Measurements from ENCODE around the gene SDHC. TPM values are rescaled to one million over a fixed set of nuclear protein-coding genes. Genes with fewer than 3 reads are reported as not detected.
A peak's percentile ranks its signal among the peaks of the same experiment; 100 is the strongest.

SDHC gene
- total and polyA plus RNA-seq, 2 of the 13 experiments (the other 11 are each of a cell fraction or from before 2014, with no cell fraction given): 27.1 to 229 TPM

- TF ChIP-seq ZBTB43 (CRISPR knock-in tag; conservative IDR thresholded peaks at IDR 0.05): no peak; the same call in 1 of the 2 replicates
- TF ChIP-seq ZXDC (CRISPR knock-in tag; IDR thresholded peaks at IDR 0.05): no peak
- TF ChIP-seq HBP1 (CRISPR knock-in tag; IDR thresholded peaks at IDR 0.05; ENCODE audit: low read depth): no peak
- no peak for TF ChIP-seq SNAPC2 (CRISPR knock-in tag; IDR thresholded peaks at IDR 0.05)
- peak; percentile 50 for TF ChIP-seq DBP (CRISPR knock-in tag; IDR thresholded peaks at IDR 0.05; ENCODE audit: not compliant biosample characterization)
- no peak; the same call in 1 of the 2 replicates for TF ChIP-seq ZBTB25 (CRISPR knock-in tag; IDR thresholded peaks at IDR 0.05)
- TF ChIP-seq DPF2 (CRISPR knock-in tag; IDR thresholded peaks at IDR 0.05; ENCODE audit: borderline replicate concordance, low read depth): no peak
- peak; percentile 72 for TF ChIP-seq AGO2 (optimal IDR thresholded peaks at IDR 0.05; ENCODE audit: low read depth, low read length)
- peak; percentile 99 for TF ChIP-seq DRAP1 (CRISPR knock-in tag; IDR thresholded peaks at IDR 0.05)
- peak; percentile 97 for TF ChIP-seq POLR2G (IDR thresholded peaks at IDR 0.05; ENCODE audit: low read depth, low read length)
- TF ChIP-seq THYN1 (CRISPR knock-in tag; IDR thresholded peaks at IDR 0.05; ENCODE audit: borderline replicate concordance, low read depth): no peak
- TF ChIP-seq HNF4A (CRISPR knock-in tag; IDR thresholded peaks at IDR 0.05): no peak
- TF ChIP-seq ZNF772 (CRISPR knock-in tag; IDR thresholded peaks at IDR 0.05): no peak
- TF ChIP-seq ZBTB38 (CRISPR knock-in tag; IDR thresholded peaks at IDR 0.05): no peak
- TF ChIP-seq ZEB1 (IDR thresholded peaks at IDR 0.05; ENCODE audit: insufficient replicate concordance, low read depth): no peak
- TF ChIP-seq TBX2 (CRISPR knock-in tag; IDR thresholded peaks at IDR 0.05; ENCODE audit: borderline replicate concordance): peak; percentile 68; the same call in 1 of the 2 replicates
- no peak for TF ChIP-seq ZBTB7A (CRISPR knock-in tag; IDR thresholded peaks at IDR 0.05)
- no peak for TF ChIP-seq SETDB1 (CRISPR knock-in tag; IDR thresholded peaks at IDR 0.05; ENCODE audit: borderline replicate concordance)
- TF ChIP-seq ZNF776 (CRISPR knock-in tag; IDR thresholded peaks at IDR 0.05): no peak
- TF ChIP-seq NFKB2 (CRISPR knock-in tag; IDR thresholded peaks at IDR 0.05; ENCODE audit: borderline replicate concordance): peak; percentile 82; the same call in 1 of the 2 replicates
- no peak for TF ChIP-seq JDP2 (CRISPR knock-in tag; IDR thresholded peaks at IDR 0.05; ENCODE audit: borderline replicate concordance)
Observed at GRCh38 chr1:161314201-161314981, at the start of gene SDHC (continued).
